BE2C (cell line): ENCODE measurements around the gene MEOX2.

Source experiments
- DNase-seq: peaks from one replicate; pipeline ENCODE4 v3.0.0-alpha.2; 2020
- H3K27me3 ChIP-seq: fragments of 250-450 bp; sonication (Bioruptor Pico); 2 replicates; pipeline ENCODE4 v1.5.1; 2020; ENCODE audit warnings: mild to moderate bottlenecking
- H3K36me3 ChIP-seq: fragments of 250-450 bp; sonication (Bioruptor Pico); 2 replicates; pipeline ENCODE4 v1.5.1; 2020; ENCODE audit warnings: mild to moderate bottlenecking
- H3K4me1 ChIP-seq: fragments of 250-450 bp; sonication (Bioruptor Pico); 2 replicates; pipeline ENCODE4 v1.5.1; 2020
- H3K4me3 ChIP-seq: 2 replicates; pipeline ENCODE4 v1.5.1; 2011; ENCODE audit warnings: low read depth, low read length
- H3K9me3 ChIP-seq: fragments of 250-450 bp; sonication (Bioruptor Pico); 2 replicates; pipeline ENCODE4 v1.5.1; 2020
- TF ChIP-seq, protein P1 (sequence below): IDR thresholded peaks from 2 replicates; pipeline ENCODE4 v1.5.1; 2012; ENCODE audit warnings: mild to moderate bottlenecking, low read depth, low read length

The MEOX2 gene

DNA sequence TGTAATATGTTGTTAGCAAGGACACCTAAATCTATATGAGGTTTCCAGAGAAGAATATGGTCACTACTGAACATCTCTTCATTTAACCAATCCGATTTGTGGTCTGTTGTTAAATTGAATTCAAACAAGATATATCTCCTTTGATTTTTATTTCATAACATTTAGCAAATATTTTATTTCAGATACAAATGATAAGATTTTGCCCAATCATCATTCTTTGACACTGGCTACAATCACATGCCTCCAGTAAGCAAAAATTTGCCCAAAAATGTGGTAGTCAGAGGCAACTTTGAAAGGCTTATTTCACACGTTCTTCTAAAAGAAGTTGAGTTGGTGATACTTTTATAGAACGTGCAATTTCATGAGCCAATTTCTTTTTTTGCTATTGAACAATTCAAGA, 79.9 kb downstream of the MEOX2 start:
- Histone ChIP-seq H3K36me3 (no peaks in the 10 kb centered on the region), H3K4me3 (no peak overlapping the region), H3K9me3 (no peaks in the 10 kb centered on the region), H3K27me3 (no peaks in the 10 kb centered on the region), H3K4me1 (no peaks in the 10 kb centered on the region)
- no peak for DNase-seq
- TF ChIP-seq, protein P1, sequence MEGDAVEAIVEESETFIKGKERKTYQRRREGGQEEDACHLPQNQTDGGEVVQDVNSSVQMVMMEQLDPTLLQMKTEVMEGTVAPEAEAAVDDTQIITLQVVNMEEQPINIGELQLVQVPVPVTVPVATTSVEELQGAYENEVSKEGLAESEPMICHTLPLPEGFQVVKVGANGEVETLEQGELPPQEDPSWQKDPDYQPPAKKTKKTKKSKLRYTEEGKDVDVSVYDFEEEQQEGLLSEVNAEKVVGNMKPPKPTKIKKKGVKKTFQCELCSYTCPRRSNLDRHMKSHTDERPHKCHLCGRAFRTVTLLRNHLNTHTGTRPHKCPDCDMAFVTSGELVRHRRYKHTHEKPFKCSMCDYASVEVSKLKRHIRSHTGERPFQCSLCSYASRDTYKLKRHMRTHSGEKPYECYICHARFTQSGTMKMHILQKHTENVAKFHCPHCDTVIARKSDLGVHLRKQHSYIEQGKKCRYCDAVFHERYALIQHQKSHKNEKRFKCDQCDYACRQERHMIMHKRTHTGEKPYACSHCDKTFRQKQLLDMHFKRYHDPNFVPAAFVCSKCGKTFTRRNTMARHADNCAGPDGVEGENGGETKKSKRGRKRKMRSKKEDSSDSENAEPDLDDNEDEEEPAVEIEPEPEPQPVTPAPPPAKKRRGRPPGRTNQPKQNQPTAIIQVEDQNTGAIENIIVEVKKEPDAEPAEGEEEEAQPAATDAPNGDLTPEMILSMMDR = no peak

DNA sequence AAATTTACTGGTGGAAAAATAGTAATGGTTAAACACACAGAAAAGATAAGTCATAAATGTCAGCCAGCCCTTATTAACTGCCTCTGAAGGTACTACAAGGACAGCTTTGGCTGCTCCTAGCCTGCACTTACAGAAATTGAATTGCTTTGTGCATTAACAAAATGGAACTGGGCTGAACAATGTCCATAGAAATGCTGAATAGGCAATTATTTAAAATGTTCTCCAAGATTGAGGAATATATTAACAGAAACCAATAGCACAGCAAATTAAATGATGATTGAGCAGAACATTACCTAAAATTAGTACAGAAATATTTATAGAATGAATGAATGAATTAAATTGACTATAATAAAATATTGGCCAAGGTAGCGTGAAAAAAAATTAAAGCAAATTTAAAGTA, 82.3 kb downstream of the MEOX2 start:
- TF ChIP-seq, protein P1 = no peak
- H3K27me3 ChIP-seq = no peaks in the 10 kb centered on the region
- no peaks in the 10 kb centered on the region for H3K36me3 ChIP-seq

DNA sequence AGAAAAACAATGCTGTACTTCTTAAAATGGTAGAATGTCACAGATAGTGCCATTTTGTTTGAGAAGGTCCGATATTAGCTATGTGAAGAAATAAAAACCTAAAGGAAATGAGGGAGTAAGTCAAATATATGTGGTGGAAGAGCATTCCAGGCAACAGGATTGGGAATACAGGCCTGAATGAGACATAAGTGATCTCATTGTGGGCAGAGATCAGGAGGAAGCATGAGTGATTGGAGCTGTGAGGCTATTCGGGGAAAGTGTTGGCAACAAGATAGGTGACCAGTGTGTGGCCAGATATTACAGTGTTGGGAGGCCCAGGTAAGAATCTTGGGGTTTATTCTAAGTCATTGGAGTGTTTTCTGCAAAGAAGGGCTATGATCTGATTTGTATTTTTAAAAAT, 83.4 kb downstream of the MEOX2 start:
- DNase-seq = no peak
- TF ChIP-seq, protein P1 = no peak
- no peaks in the 10 kb centered on the region for H3K4me1 ChIP-seq
- no peaks in the 10 kb centered on the region for H3K9me3 ChIP-seq
- no peaks in the 10 kb centered on the region for H3K36me3 ChIP-seq
- H3K27me3 ChIP-seq = no peaks in the 10 kb centered on the region
- H3K4me3 ChIP-seq = no peak overlapping the region

More for the DNA sequence above, 82.3 kb downstream of the MEOX2 start:
- no peak for DNase-seq
- H3K9me3 ChIP-seq = no peaks in the 10 kb centered on the region
- no peaks in the 10 kb centered on the region for H3K4me1 ChIP-seq
- H3K4me3 ChIP-seq = no peak overlapping the region

DNA sequence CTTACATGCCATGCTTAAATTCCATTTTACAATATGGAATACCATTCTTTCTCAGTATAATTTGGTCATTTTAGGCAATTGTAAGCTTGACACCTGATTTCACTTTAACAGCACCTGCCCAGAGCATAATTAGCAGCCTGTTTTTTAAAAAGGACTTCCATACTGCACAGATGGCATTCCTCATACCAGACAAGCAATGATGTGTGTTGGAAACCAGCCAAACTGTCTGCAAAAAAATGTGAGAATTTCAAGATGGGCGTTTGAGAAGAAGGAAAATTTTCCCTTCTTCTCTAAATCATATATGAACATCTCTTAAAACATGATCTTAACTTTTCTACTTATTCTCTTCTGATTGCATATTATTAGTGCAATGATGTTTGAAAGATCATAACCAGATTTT, 84.2 kb downstream of the MEOX2 start:
- no peaks in the 10 kb centered on the region for H3K4me1 ChIP-seq
- DNase-seq = no peak
- H3K9me3 ChIP-seq = no peaks in the 10 kb centered on the region
- H3K27me3 ChIP-seq = no peaks in the 10 kb centered on the region
- H3K36me3 ChIP-seq = no peaks in the 10 kb centered on the region
- TF ChIP-seq, protein P1 = no peak
- H3K4me3 ChIP-seq = no peak overlapping the region

DNA sequence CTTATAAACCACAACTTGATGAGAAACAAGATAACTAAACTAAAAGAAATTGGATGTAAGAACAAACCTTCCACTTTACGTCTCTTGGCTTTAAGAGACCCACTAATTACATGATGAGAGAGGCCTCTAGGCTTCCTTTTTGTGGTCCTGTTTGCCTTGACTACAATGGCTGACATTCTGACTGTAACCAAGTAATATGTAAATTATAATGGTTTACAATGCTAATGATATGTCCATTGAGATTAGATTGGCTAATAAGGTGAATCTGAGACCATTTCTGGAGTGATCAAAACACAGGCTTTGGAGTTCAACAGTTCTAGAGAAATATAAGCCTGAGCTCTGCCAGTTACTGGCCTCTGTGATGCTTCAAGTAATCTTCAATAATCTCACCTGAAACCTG, 85.3 kb downstream of the MEOX2 start:
- DNase-seq = no peak
- H3K4me3 ChIP-seq = no peak overlapping the region
- H3K36me3 ChIP-seq = no peaks in the 10 kb centered on the region
- H3K4me1 ChIP-seq = no peaks in the 10 kb centered on the region
- H3K27me3 ChIP-seq = no peaks in the 10 kb centered on the region
- TF ChIP-seq, protein P1 = no peak
- H3K9me3 ChIP-seq = no peaks in the 10 kb centered on the region

DNA sequence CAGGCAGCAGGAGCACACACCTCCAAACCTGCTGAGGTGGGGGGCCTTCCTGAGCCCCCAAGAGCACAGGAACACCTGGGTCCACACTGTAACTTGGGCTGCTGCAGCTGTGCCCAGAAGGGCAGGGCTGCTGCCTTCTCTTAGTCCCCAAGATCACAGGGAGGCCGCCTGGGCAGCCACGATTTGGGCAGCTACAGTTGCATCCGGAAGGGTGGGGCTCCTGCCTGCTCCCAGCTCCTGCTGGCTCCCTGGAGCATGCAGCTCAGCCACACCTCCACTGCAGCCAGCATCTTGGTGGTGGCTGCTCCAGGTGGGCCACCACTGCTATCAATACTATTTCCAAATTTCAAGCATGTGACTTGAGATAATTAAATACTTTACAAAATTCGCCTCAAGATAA, 86.2 kb downstream of the MEOX2 start:
- no peak for DNase-seq
- TF ChIP-seq, protein P1 = no peak
- Histone ChIP-seq H3K4me1 (no peaks in the 10 kb centered on the region), H3K27me3 (no peaks in the 10 kb centered on the region), H3K4me3 (no peak overlapping the region), H3K9me3 (no peaks in the 10 kb centered on the region), H3K36me3 (no peaks in the 10 kb centered on the region)
